H1 (cell line): ENCODE measurements around the gene MRPL33. TPM values are rescaled to one million over a fixed set of nuclear protein-coding genes. Genes with fewer than 3 reads are reported as not detected.

Experiments
- ATF2 ChIP-seq: IDR thresholded peaks from 2 replicates; pipeline ENCODE4 v1.6.1; 2012; ENCODE audit warnings: low read length, inconsistent platforms
- polyA plus RNA-seq, 7 experiments: library from polyadenylated mRNA; depleted of rRNA in 3 of 7; stranded (reverse) in 5 of 7; unstranded in 2 of 7; fragments of >200 nt in 5 of 7; fragments of 200-250 nt in 2 of 7; gene quantifications; 1 replicate in 5 of 7; 2 replicates in 1 of 7; 4 replicates in 1 of 7; pipeline versions ENCODE4 v1.2.1 to v1.2.3, GENCODE V29; 2011 to 2013; ENCODE audit warnings: missing spikeins in 2 of 7, mixed read lengths in 2 of 7
- total RNA-seq: library from RNA; stranded (reverse); fragmentation: NEBNext Ultra II Directional; extraction: Animal tissue kit (Norgen Biotek cat#: 25700); gene quantifications from 2 replicates; pipeline ENCODE4 v1.2.1, GENCODE V29; 2021

MRPL33 gene
- total and polyA plus RNA-seq, 2 of the 8 experiments (the other 6 are each of a cell fraction or from before 2014, with no cell fraction given) = 24.3 to 62.9 TPM

GRCh38 chr2:27823135-27823534, 51.6 kb downstream of the MRPL33 start (continued):
- no peak for TF ChIP-seq ATF2
